Posterior vena cava (tissue), 2 donors: ENCODE results near the gene AP1S2. TPM values are rescaled to one million over a fixed set of nuclear protein-coding genes. Genes with fewer than 3 reads are reported as not detected.

Experiments
- total RNA-seq, 2 donors: library from RNA; stranded (reverse); fragmentation: NEBNext Ultra II Directional; extraction: Animal tissue kit (Norgen Biotek cat#: 25700); gene quantifications; one replicate each; pipeline ENCODE4 v1.2.1, GENCODE V29; 2021
- donor health status: DM: yes; HTN: yes; CAD: no.
- donor health status: DM: yes; HTN: yes; CAD: no.

The AP1S2 gene
- total RNA-seq, 2 donors from 2014 or later = 47.0 to 74.7 TPM

Other genes starting within 250 kb of the AP1S2 start
- under 1 TPM; 0.48 to 0.51 TPM for gene CLTRN, start 190.0 kb downstream of the AP1S2 start, total RNA-seq
- 10 to 100 TPM; 16.9 to 23.1 TPM for gene CA5B, start 116.5 kb downstream of the AP1S2 start, total RNA-seq
- 10 to 100 TPM; 11.1 to 13.1 TPM for gene ZRSR2, start 64.3 kb downstream of the AP1S2 start, total RNA-seq